Liver (tissue), 3 donors: ENCODE results near the gene SURF6.

Experiments
- RAD21 ChIP-seq, 2 donors: IDR thresholded peaks; 2 replicates each; pipeline ENCODE4 v1.6.1; 2016; ENCODE audit warnings: antibody characterized with exemption in 2 of 2, mild to moderate bottlenecking in 2 of 2
- REST ChIP-seq: IDR thresholded peaks from 2 replicates; pipeline ENCODE4 v1.6.1; 2016; ENCODE audit warnings: antibody characterized with exemption, mild to moderate bottlenecking
- RXRA ChIP-seq, 2 donors: IDR thresholded peaks; 2 replicates each; pipeline ENCODE4 v1.6.1; 2017 to 2018; ENCODE audit warnings: antibody characterized with exemption in 2 of 2, mild to moderate bottlenecking in 1 of 2
- SP1 ChIP-seq: IDR thresholded peaks from 2 replicates; pipeline ENCODE4 v1.6.1; 2018; ENCODE audit warnings: antibody characterized with exemption, mild to moderate bottlenecking
- TAF1 ChIP-seq: conservative IDR thresholded peaks from 2 replicates; pipeline ENCODE4 v1.6.1; 2016; ENCODE audit warnings: antibody characterized with exemption, mild to moderate bottlenecking
- YY1 ChIP-seq: IDR thresholded peaks from 2 replicates; pipeline ENCODE4 v1.6.1; 2016; ENCODE audit warnings: antibody characterized with exemption, mild to moderate bottlenecking
- TF ChIP-seq, protein P1 (sequence below): fragments of 150-350 bp; IDR thresholded peaks from 2 replicates; pipeline ENCODE4 v1.5.1; 2017; ENCODE audit warnings: improper control_type of control experiment, low read depth, low read length; ENCODE audit not compliant: missing input control
- TF ChIP-seq, protein P2 (sequence below): IDR thresholded peaks from 2 replicates; pipeline ENCODE4 v1.6.1; 2016; ENCODE audit warnings: antibody characterized with exemption
- donor health status: healthy.
- donor health status: healthy.

DNA sequence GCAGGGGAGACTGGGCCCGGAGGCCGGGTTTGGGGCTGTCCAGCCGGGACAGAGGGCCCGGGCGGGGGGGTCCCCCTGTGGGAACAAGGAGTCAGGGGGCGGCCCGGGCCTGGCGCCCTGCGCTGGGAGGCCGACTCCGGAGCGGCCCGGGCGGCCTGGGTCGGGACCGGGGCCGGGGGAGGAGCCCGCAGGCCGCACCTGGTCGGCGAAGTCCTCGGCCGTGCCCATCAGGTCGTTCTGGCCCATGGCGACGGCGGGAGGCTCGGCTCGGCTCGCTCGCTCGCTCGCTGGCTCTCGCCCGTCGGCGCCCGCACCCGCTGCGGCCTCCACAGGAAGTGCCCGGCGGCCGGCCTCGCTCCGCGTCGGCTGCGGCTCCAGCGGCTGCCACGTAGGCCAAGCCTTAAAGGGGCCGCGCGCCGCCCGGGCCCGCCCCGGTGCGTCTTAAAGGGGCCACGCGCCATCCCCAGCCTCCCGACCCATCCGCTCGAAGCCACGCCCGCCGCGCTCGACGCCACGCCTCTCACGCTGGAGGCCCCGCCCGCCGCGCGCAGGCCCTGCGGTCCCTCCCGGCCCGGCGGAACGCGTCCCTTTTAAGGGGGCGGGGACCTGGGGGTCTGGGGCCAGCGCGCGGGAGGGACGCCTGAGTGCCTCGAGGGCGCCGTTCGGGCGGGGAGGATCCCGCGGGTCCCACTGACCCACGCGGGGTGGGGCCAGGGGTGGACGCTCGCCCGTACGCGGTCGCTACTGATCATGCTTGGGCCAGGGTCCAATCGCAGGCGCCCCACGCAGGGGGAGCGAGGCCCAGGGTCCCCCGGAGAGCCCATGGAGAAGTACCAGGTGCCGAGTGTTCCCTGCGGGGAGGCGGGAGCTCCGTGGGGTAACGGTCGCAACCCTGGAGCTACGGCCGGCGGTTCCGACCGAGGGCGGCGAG is 40.0 kb upstream of the SURF6 start, which contains the start of the genes STKLD1 and SURF4:
- TF ChIP-seq, protein P1, sequence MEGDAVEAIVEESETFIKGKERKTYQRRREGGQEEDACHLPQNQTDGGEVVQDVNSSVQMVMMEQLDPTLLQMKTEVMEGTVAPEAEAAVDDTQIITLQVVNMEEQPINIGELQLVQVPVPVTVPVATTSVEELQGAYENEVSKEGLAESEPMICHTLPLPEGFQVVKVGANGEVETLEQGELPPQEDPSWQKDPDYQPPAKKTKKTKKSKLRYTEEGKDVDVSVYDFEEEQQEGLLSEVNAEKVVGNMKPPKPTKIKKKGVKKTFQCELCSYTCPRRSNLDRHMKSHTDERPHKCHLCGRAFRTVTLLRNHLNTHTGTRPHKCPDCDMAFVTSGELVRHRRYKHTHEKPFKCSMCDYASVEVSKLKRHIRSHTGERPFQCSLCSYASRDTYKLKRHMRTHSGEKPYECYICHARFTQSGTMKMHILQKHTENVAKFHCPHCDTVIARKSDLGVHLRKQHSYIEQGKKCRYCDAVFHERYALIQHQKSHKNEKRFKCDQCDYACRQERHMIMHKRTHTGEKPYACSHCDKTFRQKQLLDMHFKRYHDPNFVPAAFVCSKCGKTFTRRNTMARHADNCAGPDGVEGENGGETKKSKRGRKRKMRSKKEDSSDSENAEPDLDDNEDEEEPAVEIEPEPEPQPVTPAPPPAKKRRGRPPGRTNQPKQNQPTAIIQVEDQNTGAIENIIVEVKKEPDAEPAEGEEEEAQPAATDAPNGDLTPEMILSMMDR: no peak
- TF ChIP-seq RAD21 (IDR thresholded peaks at IDR 0.05): no peak
- no peak for TF ChIP-seq TAF1
- no peak for TF ChIP-seq REST
- TF ChIP-seq SP1: no peak
- no peak for TF ChIP-seq YY1
- no peak for TF ChIP-seq RXRA (IDR thresholded peaks at IDR 0.05)
- TF ChIP-seq, protein P2, sequence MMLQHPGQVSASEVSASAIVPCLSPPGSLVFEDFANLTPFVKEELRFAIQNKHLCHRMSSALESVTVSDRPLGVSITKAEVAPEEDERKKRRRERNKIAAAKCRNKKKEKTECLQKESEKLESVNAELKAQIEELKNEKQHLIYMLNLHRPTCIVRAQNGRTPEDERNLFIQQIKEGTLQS: no peak
